A549 (cell line): ENCODE data around the gene AFMID. TPM values are rescaled to one million over a fixed set of nuclear protein-coding genes. Genes with fewer than 3 reads are reported as not detected.

ENCODE experiments used
- ATAC-seq, 2 experiments: fragments of 200-7000 bp in 1 of 2; fragments of >200 bp in 1 of 2; cut with Nextera tagmentation in 1 of 2; cut with Tn5 transposase in 1 of 2; 3 replicates each; pipeline versions ENCODE4 v1.8.0 to v1.9.1; 2018 to 2020; ENCODE audit warnings: mild to moderate bottlenecking in 1 of 2, moderate library complexity in 1 of 2
- CTCF ChIA-PET: fragments of 300-600 bp; sonication (Branson Sonifier 250); formaldehyde crosslinking; extraction: SDS; loops from one replicate; lab custom pipeline; 2021; ENCODE audit warnings: antibody characterized with exemption, inconsistent platforms; lab: Yijun Ruan, JAX
- POLR2A ChIA-PET: fragments of 350-600 bp; formaldehyde crosslinking; extraction: SDS; loops from one replicate; lab custom pipeline; 2021; ENCODE audit warnings: antibody characterized with exemption, inconsistent platforms; lab: Yijun Ruan, JAX
- DNase-seq, 2 experiments: peaks; one replicate each; pipeline versions ENCODE4 v3.0.0 to v3.0.0-alpha.2; 2011 to 2016; ENCODE audit warnings: low read depth in 1 of 2, low spot score in 1 of 2
- FAIRE-seq: peaks from 2 replicates; lab custom pipeline; 2011; peaks lifted over from hg19 to GRCh38; lab: Jason Lieb, UNC
- H3K27ac ChIP-seq, 2 experiments: fragments of >200 bp; sonication (Bioruptor Twin); formaldehyde crosslinking; 3 replicates each; pipeline ENCODE4 v1.5.1; 2016 to 2017
- H3K4me1 ChIP-seq: fragments of >200 bp; sonication (Bioruptor Twin); formaldehyde crosslinking; 3 replicates; pipeline ENCODE4 v1.6.1; 2016
- H3K4me2 ChIP-seq: fragments of >200 bp; sonication (Bioruptor Twin); formaldehyde crosslinking; 3 replicates; pipeline ENCODE4 v1.6.1; 2016
- H3K4me3 ChIP-seq: fragments of >200 bp; sonication (Bioruptor Twin); formaldehyde crosslinking; 3 replicates; pipeline ENCODE4 v1.5.1; 2016
- H3K9me3 ChIP-seq: fragments of >200 bp; sonication (Bioruptor Twin); formaldehyde crosslinking; 3 replicates; pipeline ENCODE4 v1.6.1; 2016
- ATOH8 ChIP-seq: fragments of 250-450 bp; sonication (Bioruptor Pico); IDR thresholded peaks from 2 replicates; pipeline ENCODE4 v1.5.0; 2020; ENCODE audit warnings: low read depth, mild to moderate bottlenecking, moderate library complexity
- BCL3 ChIP-seq: fragments of >200 bp; sonication (Bioruptor Twin); formaldehyde crosslinking; IDR thresholded peaks from 3 replicates; pipeline ENCODE4 v1.6.1; 2016
- CBX2 ChIP-seq: fragments of 200-600 bp; sonication (generic); IDR thresholded peaks from 2 replicates; pipeline ENCODE4 v1.6.1; 2016; ENCODE audit warnings: low read depth, mild to moderate bottlenecking, borderline replicate concordance
- CBX8 ChIP-seq: fragments of 200-600 bp; sonication (generic); IDR thresholded peaks from 2 replicates; pipeline ENCODE4 v1.6.1; 2016
- CHD2 ChIP-seq: fragments of 150-350 bp; IDR thresholded peaks from 2 replicates; pipeline ENCODE4 v1.6.1; 2014; ENCODE audit warnings: low read length; ENCODE audit not compliant: partially characterized antibody
- CHD4 ChIP-seq: fragments of 200-600 bp; sonication (generic); IDR thresholded peaks from 2 replicates; pipeline ENCODE4 v1.6.1; 2016; ENCODE audit warnings: antibody characterized with exemption, mild to moderate bottlenecking, borderline replicate concordance
- EP300 ChIP-seq, 2 experiments: fragments of >200 bp; sonication (Bioruptor Twin); formaldehyde crosslinking; IDR thresholded peaks; 2 replicates in 1 of 2; 3 replicates in 1 of 2; pipeline ENCODE4 v1.6.1; 2016 to 2017
- ESRRA ChIP-seq: fragments of 150-350 bp; IDR thresholded peaks from 2 replicates; pipeline ENCODE4 v1.6.1; 2014; ENCODE audit warnings: mild to moderate bottlenecking, low read length, borderline replicate concordance
- FOSB ChIP-seq: fragments of 250-450 bp; sonication (Bioruptor Pico); IDR thresholded peaks from 2 replicates; pipeline ENCODE4 v1.5.0; 2020; ENCODE audit warnings: mild to moderate bottlenecking, moderate library complexity
- HDAC2 ChIP-seq: fragments of 200-600 bp; sonication (generic); IDR thresholded peaks from 2 replicates; pipeline ENCODE4 v1.6.1; 2016
- HES2 ChIP-seq: fragments of >200 bp; sonication (Bioruptor Twin); formaldehyde crosslinking; IDR thresholded peaks from 2 replicates; pipeline ENCODE4 v1.6.1; 2016
- HOXA7 ChIP-seq: fragments of 250-450 bp; sonication (Bioruptor Pico); IDR thresholded peaks from 2 replicates; pipeline ENCODE4 v1.5.0; 2020; ENCODE audit warnings: mild to moderate bottlenecking, moderate library complexity
- HOXB13 ChIP-seq: fragments of 250-450 bp; sonication (Bioruptor Pico); IDR thresholded peaks from 2 replicates; pipeline ENCODE4 v1.5.0; 2020; ENCODE audit warnings: low read depth, mild to moderate bottlenecking, moderate library complexity
- JUNB ChIP-seq: fragments of >200 bp; sonication (Bioruptor Twin); formaldehyde crosslinking; IDR thresholded peaks from 2 replicates; pipeline ENCODE4 v1.6.1; 2016
- KDM1A ChIP-seq: fragments of 200-600 bp; sonication (generic); IDR thresholded peaks from 2 replicates; pipeline ENCODE4 v1.6.1; 2016; ENCODE audit warnings: low read depth, mild to moderate bottlenecking
- KDM5A ChIP-seq: fragments of 200-600 bp; sonication (generic); IDR thresholded peaks from 2 replicates; pipeline ENCODE4 v1.6.1; 2016; ENCODE audit warnings: antibody characterized with exemption, mild to moderate bottlenecking
- MAFK ChIP-seq: fragments of 450-650 bp; IDR thresholded peaks from 2 replicates; pipeline ENCODE4 v1.6.1; 2014; ENCODE audit not compliant: partially characterized antibody
- MAX ChIP-seq: IDR thresholded peaks from 2 replicates; pipeline ENCODE4 v1.6.1; 2012
- NFE2L2 ChIP-seq: fragments of 150-350 bp; conservative IDR thresholded peaks from 2 replicates; pipeline ENCODE4 v1.6.1; 2014; ENCODE audit warnings: low read length
- PBX3 ChIP-seq: IDR thresholded peaks from 2 replicates; pipeline ENCODE4 v1.6.1; 2012
- POLR2AphosphoS2 ChIP-seq: conservative IDR thresholded peaks from 2 replicates; pipeline ENCODE4 v1.6.1; 2012; ENCODE audit warnings: low read length, improper control_type of control experiment, inconsistent platforms
- RARB ChIP-seq: fragments of 250-450 bp; sonication (Bioruptor Pico); IDR thresholded peaks from 2 replicates; pipeline ENCODE4 v1.8.0; 2021; ENCODE audit warnings: mild to moderate bottlenecking, moderate library complexity
- RCOR1 ChIP-seq: fragments of 150-350 bp; IDR thresholded peaks from 2 replicates; pipeline ENCODE4 v1.6.1; 2014; ENCODE audit warnings: antibody characterized with exemption, low read length, low read depth
- REST ChIP-seq: fragments of 200-600 bp; sonication (generic); IDR thresholded peaks from 2 replicates; pipeline ENCODE4 v1.6.1; 2016; ENCODE audit warnings: antibody characterized with exemption, mild to moderate bottlenecking, moderate library complexity
- RFX5 ChIP-seq: fragments of 450-650 bp; IDR thresholded peaks from 2 replicates; pipeline ENCODE4 v1.7.1; 2014; ENCODE audit warnings: antibody characterized with exemption, mild to moderate bottlenecking, moderate library complexity
- RNF2 ChIP-seq: fragments of 200-600 bp; sonication (generic); IDR thresholded peaks from 2 replicates; pipeline ENCODE4 v1.6.1; 2016; ENCODE audit warnings: low read depth, mild to moderate bottlenecking, antibody characterized with exemption, moderate library complexity, borderline replicate concordance
- SMC3 ChIP-seq: fragments of >200 bp; sonication (Bioruptor Twin); formaldehyde crosslinking; IDR thresholded peaks from 3 replicates; pipeline ENCODE4 v1.6.1; 2018; ENCODE audit warnings: inconsistent platforms
- SREBF2 ChIP-seq: fragments of 450-650 bp; IDR thresholded peaks from 2 replicates; pipeline ENCODE4 v1.6.1; 2014; ENCODE audit warnings: mild to moderate bottlenecking, moderate library complexity
- TFCP2L1 ChIP-seq: fragments of 250-450 bp; sonication (Bioruptor Pico); IDR thresholded peaks from 2 replicates; pipeline ENCODE4 v1.5.0; 2021; ENCODE audit warnings: mild to moderate bottlenecking
- TP53 ChIP-seq: fragments of 250-450 bp; sonication (Bioruptor Pico); IDR thresholded peaks from 2 replicates; pipeline ENCODE4 v1.5.0; 2021; ENCODE audit warnings: mild to moderate bottlenecking, moderate library complexity
- ZC3H11A ChIP-seq: fragments of 450-650 bp; IDR thresholded peaks from 2 replicates; pipeline ENCODE4 v1.6.1; 2014; ENCODE audit warnings: antibody characterized with exemption, mild to moderate bottlenecking
- ZFP36 ChIP-seq: fragments of 450-650 bp; IDR thresholded peaks from 2 replicates; pipeline ENCODE4 v1.6.1; 2014; ENCODE audit warnings: borderline replicate concordance; ENCODE audit not compliant: partially characterized antibody
- ZNF302 ChIP-seq: fragments of 250-450 bp; sonication (Bioruptor Pico); IDR thresholded peaks from 2 replicates; pipeline ENCODE4 v1.9.0; 2021; ENCODE audit warnings: inconsistent platforms, mild to moderate bottlenecking, moderate library complexity
- WGBS: methylation state at CpG from one replicate; pipeline ENCODE4 v1.1.6; 2017; ENCODE audit errors: missing lambda C conversion rate; 5-methylcytosine and 5-hydroxymethylcytosine counted together
- polyA minus RNA-seq: library from RNA; depleted of rRNA, polyadenylated mRNA; stranded (reverse); fragments of >200 nt; gene quantifications from 2 replicates; pipeline ENCODE4 v1.2.3, GENCODE V29; 2011; rRNA and poly(A)+ RNA removed
- polyA plus RNA-seq, 4 experiments: library from polyadenylated mRNA; depleted of rRNA in 3 of 4; stranded (reverse); fragments of >200 nt; fragmentation: RNase III in 1 of 4; extraction: RNeasy Plus Mini Kit Qiagen cat#74134 plus additional on column Dnase treatment in 1 of 4; gene quantifications; 2 replicates in 3 of 4; 3 replicates in 1 of 4; pipeline ENCODE4 v1.2.3, GENCODE V29; 2011 to 2017

AFMID gene
- polyA plus RNA-seq (2011; rRNA removed): 33.4 and 59.8 TPM in 2 replicates
- 44.2 and 50.6 TPM in 2 replicates for polyA plus RNA-seq (2012; cell fraction: cytosol; rRNA removed)
- polyA plus RNA-seq (2012; cell fraction: nucleus; rRNA removed): 39.7 and 60.2 TPM in 2 replicates
- 43.4 to 46.0 TPM (median 45.2 TPM) in 3 replicates for polyA plus RNA-seq (2017; fragmentation: RNase III; extraction: RNeasy Plus Mini Kit Qiagen cat#74134 plus additional on column Dnase treatment)
- polyA minus RNA-seq: 51.0 and 55.9 TPM in 2 replicates

GRCh38 chr17:78186692-78187595, at the start of gene AFMID, which contains the start of gene TK1:
Gene AFMID, plus strand, starts transcription at chr17:78187362. Its CDS starts 9 bp downstream, at chr17:78187371.
Gene TK1, minus strand, starts transcription at chr17:78187052. Its CDS starts 58 bp downstream, at chr17:78186994.
- Histone ChIP-seq H3K9me3 (no peaks in the 10 kb centered on the region), H3K4me3 (peak within 1 kb of the TSS; percentile 72), H3K27ac (peak within 1 kb of the TSS; percentile 82 to 88), H3K4me1 (peaks cover 32% of the 10 kb centered on the region), H3K4me2 (peak within 1 kb of the TSS; percentile 91)
- CTCF ChIA-PET: interaction anchor here (0.6 to 7.2 kb wide), 36 partner anchors 12 to 495 kb away, joined by 3 to 105 read pairs (median 4); partner anchors contain the start of genes BIRC5 and TMC6
- peak; percentile 93 to 94 for ATAC-seq
- 2% methylated on average over 33 of the region's 57 CpGs for WGBS
- peak; percentile 99 to 100 for DNase-seq
- FAIRE-seq: no peak
- POLR2A ChIA-PET: interaction anchor here (0.5 to 2.1 kb wide), 7 partner anchors 10 to 1570 kb away, joined by 3 to 5 read pairs (median 4); no protein-coding TSS in a partner anchor
- TF ChIP-seq HDAC2 (no peak), EP300 (IDR thresholded peaks at IDR 0.05) (no peak), JUNB (no peak), PBX3 (no peak), SREBF2 (no peak), RFX5 (peak; percentile 73; the same call in 1 of the 2 replicates), HES2 (no peak), FOSB (no peak), BCL3 (peak; percentile 95), CBX8 (no peak), ZFP36 (no peak), RNF2 (no peak), RCOR1 (no peak), CHD4 (no peak), SMC3 (peak; percentile 48; the same call in 2 of the 3 replicates), MAFK (no peak), TP53 (CRISPR knock-in tag) (0 out of 2 replicates have a peak, but pooled peaks have one; percentile 57), HOXA7 (CRISPR knock-in tag) (no peak), RARB (CRISPR knock-in tag) (no peak), CHD2 (no peak), HOXB13 (CRISPR knock-in tag) (no peak), KDM1A (no peak), ESRRA (no peak), MAX (peak; percentile 90), REST (no peak), CBX2 (no peak), ZNF302 (CRISPR knock-in tag) (no peak), ATOH8 (no peak), POLR2AphosphoS2 (no peak), NFE2L2 (no peak), ZC3H11A (no peak), KDM5A (0 out of 2 replicates have a peak, but pooled peaks have one; percentile 49), TFCP2L1 (no peak)
